ENCODE measurements around the gene GPR149.

DNA sequence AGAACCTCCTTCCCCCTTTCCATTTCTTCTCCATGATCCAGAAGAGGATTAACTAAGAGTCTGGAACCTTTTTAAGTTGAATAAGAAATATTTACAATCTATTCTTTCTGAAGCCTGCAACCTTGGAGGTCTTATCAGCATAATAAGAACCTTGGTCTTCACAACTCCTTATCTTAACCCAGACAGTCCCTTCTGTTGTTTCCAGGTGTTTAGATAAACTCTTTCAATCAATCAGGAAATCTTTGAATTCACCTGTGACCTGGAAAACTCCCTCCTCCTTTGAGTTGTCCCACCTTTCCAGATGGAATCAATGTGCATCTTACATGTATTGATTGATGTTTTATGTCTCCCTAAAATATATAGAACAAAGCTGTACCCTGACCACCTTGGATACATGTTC is 102.1 kb downstream of the GPR149 start:
- TF ChIP-seq, protein P1, sequence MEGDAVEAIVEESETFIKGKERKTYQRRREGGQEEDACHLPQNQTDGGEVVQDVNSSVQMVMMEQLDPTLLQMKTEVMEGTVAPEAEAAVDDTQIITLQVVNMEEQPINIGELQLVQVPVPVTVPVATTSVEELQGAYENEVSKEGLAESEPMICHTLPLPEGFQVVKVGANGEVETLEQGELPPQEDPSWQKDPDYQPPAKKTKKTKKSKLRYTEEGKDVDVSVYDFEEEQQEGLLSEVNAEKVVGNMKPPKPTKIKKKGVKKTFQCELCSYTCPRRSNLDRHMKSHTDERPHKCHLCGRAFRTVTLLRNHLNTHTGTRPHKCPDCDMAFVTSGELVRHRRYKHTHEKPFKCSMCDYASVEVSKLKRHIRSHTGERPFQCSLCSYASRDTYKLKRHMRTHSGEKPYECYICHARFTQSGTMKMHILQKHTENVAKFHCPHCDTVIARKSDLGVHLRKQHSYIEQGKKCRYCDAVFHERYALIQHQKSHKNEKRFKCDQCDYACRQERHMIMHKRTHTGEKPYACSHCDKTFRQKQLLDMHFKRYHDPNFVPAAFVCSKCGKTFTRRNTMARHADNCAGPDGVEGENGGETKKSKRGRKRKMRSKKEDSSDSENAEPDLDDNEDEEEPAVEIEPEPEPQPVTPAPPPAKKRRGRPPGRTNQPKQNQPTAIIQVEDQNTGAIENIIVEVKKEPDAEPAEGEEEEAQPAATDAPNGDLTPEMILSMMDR (conservative IDR thresholded peaks at IDR 0.05): no peak
- no peak for TF ChIP-seq ZFX (IDR thresholded peaks at IDR 0.05)
